ENCODE data around the gene FOXO3.

Gene FOXO3

DNA sequence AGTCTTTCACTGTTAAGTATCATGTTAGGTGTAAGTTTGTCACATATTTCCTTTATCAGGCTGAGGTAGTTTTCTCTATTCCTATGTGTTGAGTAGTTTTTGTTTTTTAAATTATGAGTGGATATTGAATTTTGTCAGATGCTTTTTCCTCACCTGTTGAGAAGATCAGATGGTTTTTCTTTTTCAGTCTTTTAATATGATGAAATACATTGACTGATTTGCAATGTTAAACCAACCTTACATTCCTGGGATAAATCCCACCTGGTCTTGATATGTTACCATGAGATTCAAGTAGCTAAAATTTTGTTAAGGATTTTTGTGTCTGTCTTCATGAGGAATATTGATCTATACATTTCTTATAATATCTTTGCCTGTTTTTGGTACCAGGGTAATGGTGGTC is 52.1 kb downstream of the FOXO3 start:
- peaks cover 18% of the 10 kb centered on the region for H3K9me3 Mint-ChIP-seq
- no peak overlapping the region for H3K27ac Mint-ChIP-seq
- no peaks in the 10 kb centered on the region for H3K27me3 Mint-ChIP-seq (ENCODE audit: low read depth, poor library complexity)
- TF ChIP-seq, protein P1, sequence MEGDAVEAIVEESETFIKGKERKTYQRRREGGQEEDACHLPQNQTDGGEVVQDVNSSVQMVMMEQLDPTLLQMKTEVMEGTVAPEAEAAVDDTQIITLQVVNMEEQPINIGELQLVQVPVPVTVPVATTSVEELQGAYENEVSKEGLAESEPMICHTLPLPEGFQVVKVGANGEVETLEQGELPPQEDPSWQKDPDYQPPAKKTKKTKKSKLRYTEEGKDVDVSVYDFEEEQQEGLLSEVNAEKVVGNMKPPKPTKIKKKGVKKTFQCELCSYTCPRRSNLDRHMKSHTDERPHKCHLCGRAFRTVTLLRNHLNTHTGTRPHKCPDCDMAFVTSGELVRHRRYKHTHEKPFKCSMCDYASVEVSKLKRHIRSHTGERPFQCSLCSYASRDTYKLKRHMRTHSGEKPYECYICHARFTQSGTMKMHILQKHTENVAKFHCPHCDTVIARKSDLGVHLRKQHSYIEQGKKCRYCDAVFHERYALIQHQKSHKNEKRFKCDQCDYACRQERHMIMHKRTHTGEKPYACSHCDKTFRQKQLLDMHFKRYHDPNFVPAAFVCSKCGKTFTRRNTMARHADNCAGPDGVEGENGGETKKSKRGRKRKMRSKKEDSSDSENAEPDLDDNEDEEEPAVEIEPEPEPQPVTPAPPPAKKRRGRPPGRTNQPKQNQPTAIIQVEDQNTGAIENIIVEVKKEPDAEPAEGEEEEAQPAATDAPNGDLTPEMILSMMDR (IDR thresholded peaks at IDR 0.05): no peak
- no peak overlapping the region for H3K4me3 Mint-ChIP-seq
- DNase-seq: no peak
- H3K36me3 Mint-ChIP-seq (ENCODE audit: low read depth): peaks cover 37% of the 10 kb centered on the region
- H3K4me1 Mint-ChIP-seq: peaks cover 7% of the 10 kb centered on the region

DNA sequence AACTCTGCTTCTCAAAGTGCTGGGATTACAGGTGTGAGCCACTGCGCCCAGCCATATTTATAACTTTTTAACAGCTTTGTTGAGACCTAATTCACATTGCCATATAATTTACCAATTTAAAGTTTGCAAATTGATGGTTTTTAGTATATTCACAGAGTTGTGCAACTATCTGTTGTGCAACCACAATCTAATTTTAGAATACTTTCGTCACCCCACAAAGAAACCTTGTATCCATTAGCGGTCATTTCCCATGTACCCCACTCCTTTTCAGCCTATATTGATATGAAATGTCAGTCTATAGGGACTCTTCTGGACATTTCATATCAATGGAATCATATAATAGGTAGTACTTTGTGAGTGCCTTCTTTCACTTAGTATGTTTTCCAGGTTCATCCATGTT is 55.8 kb downstream of the FOXO3 start:
- Mint-ChIP-seq H3K4me3 (no peak overlapping the region), H3K27ac (no peak overlapping the region), H3K9me3 (peaks cover 18% of the 10 kb centered on the region), H3K4me1 (peaks cover 18% of the 10 kb centered on the region), H3K27me3 (ENCODE audit: low read depth, poor library complexity) (no peaks in the 10 kb centered on the region), H3K36me3 (ENCODE audit: low read depth) (peaks cover 31% of the 10 kb centered on the region)
- TF ChIP-seq, protein P1 (IDR thresholded peaks at IDR 0.05): no peak
- DNase-seq: no peak

DNA sequence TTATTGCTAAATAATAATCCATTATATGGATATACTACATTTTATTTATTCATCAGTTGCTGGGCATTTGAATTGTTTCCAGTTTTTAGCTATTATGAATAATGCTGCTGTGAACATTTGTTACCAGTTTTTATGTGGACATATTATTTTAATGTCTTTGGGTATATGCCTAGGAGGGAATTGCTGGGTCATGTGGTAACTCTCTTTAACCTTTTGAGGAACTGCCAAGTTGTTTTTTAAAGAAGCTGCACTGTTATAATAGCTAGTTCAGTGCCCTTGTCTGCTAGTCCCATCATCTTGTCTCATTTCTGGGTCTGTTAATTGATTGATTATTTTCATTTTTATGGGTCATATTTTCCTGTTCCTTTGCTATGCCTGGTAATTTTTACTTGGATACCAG is 56.3 kb downstream of the FOXO3 start:
- TF ChIP-seq, protein P1 (IDR thresholded peaks at IDR 0.05): no peak
- Mint-ChIP-seq H3K36me3 (ENCODE audit: low read depth) (peaks cover 27% of the 10 kb centered on the region), H3K4me1 (peaks cover 22% of the 10 kb centered on the region), H3K27ac (no peak overlapping the region), H3K4me3 (no peak overlapping the region), H3K9me3 (peaks cover 15% of the 10 kb centered on the region), H3K27me3 (ENCODE audit: low read depth, poor library complexity) (no peaks in the 10 kb centered on the region)
- no peak for DNase-seq

DNA sequence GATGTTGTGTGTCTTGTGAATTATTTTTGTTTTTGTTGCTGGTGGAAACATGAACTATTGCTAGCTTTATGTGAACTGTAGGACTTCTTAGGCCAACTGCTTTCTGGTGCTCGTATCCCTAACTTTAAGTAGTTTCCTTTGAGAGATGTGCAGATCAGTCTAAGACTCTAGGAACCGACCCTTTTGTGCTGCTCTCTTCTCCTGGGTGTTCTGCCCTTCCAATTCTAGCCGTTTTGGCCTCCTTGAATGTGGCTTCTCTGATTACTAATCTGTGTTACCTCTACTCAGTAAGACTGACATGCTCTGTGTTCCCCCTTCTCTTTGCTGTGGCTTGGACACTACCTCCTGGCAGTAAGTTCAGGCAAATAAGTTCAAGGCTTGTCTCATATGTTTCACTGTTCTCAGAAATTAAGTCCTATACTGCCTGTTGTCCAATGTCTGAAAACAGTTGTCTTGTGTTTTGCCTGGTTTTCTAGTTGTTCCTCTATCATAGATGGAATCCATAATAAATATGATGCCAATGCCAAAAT is 58.0 kb downstream of the FOXO3 start:
- no peak for DNase-seq
- Mint-ChIP-seq H3K27ac (peak overlapping the region; percentile 2), H3K36me3 (ENCODE audit: low read depth) (peaks cover 12% of the 10 kb centered on the region), H3K9me3 (peaks cover 1% of the 10 kb centered on the region), H3K27me3 (ENCODE audit: low read depth, poor library complexity) (no peaks in the 10 kb centered on the region), H3K4me3 (no peak overlapping the region), H3K4me1 (peaks cover 38% of the 10 kb centered on the region)
- TF ChIP-seq, protein P1 (IDR thresholded peaks at IDR 0.05): no peak

DNA sequence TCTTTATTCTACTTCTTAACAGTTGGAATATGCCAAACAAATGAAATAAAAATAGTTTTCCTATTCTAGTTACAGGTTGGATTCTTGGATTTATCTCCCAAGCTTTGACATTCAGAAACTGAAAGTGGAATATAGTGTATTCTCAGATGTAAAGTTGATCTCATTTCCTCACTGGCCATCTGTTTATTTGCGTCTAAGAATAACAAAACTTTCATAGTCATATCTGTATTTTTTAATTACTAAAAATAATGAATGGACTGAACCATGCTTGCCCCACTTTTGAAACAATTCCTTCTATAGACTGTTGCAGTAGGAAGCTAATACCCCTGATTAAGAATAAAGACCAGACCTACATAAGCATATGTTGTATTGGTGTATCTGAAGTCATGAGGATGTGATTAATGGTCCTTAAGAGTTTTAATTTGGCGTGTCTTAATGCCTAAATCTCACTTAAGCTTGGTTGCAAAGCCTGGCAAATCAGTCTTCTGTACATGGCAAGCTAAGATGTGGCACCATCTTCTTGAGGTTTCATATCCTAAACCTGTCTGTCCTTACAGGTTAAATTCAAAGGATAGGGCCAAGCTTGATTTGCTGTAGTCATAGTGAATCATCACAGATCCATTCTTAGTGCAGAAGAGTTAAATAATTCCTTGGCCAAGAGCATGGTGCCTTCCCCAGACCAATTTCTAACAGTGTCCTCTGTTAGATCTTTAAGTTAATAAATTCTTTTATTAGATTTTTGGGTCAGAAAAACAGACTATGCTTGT is 58.9 kb downstream of the FOXO3 start:
- H3K4me3 Mint-ChIP-seq: no peak overlapping the region
- no peak overlapping the region for H3K27ac Mint-ChIP-seq
- no peaks in the 10 kb centered on the region for H3K9me3 Mint-ChIP-seq
- TF ChIP-seq, protein P1 (IDR thresholded peaks at IDR 0.05): no peak
- no peak for DNase-seq
- no peaks in the 10 kb centered on the region for H3K27me3 Mint-ChIP-seq (ENCODE audit: low read depth, poor library complexity)
- peaks cover 3% of the 10 kb centered on the region for H3K36me3 Mint-ChIP-seq (ENCODE audit: low read depth)
- H3K4me1 Mint-ChIP-seq: peaks cover 38% of the 10 kb centered on the region

DNA sequence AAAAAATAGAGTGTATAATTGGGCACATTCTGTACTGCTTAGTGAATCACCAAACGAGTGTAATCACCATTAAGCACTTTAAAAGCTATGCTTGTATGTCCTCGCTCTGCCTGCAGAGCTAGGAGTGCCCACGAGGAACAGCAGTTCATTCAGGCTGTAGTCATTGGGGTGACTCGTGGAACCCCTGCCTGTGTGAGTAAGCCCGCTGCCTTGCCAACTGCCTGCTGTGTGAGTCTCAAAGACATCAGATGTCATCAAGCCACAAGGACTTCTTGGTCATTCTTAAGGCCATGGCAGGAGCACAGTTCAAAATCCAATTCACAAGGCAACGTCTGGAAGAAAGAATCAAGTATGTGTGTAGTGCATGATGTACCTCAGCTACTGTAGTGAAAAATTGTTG is 60.4 kb downstream of the FOXO3 start:
- H3K27ac Mint-ChIP-seq: no peak overlapping the region

More for the DNA sequence above, 60.4 kb downstream of the FOXO3 start:
- TF ChIP-seq, protein P1 (IDR thresholded peaks at IDR 0.05): no peak
- H3K4me1 Mint-ChIP-seq: peaks cover 39% of the 10 kb centered on the region
- no peak for DNase-seq
- H3K4me3 Mint-ChIP-seq: no peak overlapping the region
- no peaks in the 10 kb centered on the region for H3K36me3 Mint-ChIP-seq (ENCODE audit: low read depth)
- no peaks in the 10 kb centered on the region for H3K27me3 Mint-ChIP-seq (ENCODE audit: low read depth, poor library complexity)
- no peaks in the 10 kb centered on the region for H3K9me3 Mint-ChIP-seq

All from nephron progenitor cell (in vitro differentiated cells).